ENCODE results near the gene HABP2. TPM values are rescaled to one million over a fixed set of nuclear protein-coding genes. Genes with fewer than 3 reads are reported as not detected.

The HABP2 gene
- total and polyA plus RNA-seq, 2 of the 4 experiments (the other 2 are of a cell fraction), result not detected

- Histone ChIP-seq H3K4me1 (ENCODE audit: control insufficient read depth, insufficient read depth, low read length) (no peaks in the 10 kb centered on the region), H3K9ac (ENCODE audit: low read depth, low read length) (no peak overlapping the region), H3K9me1 (ENCODE audit: insufficient read depth, low read length) (no peaks in the 10 kb centered on the region), H3K4me3 (ENCODE audit: insufficient read depth, low read depth, low read length) (no peak overlapping the region), H2BK15ac (ENCODE audit: low read depth, low read length) (no peak overlapping the region), H4K8ac (ENCODE audit: low read depth in 2 of 2, low read length in 2 of 2) (no peak overlapping the region), H4K5ac (ENCODE audit: low read depth, low read length) (no peak overlapping the region), H3K27ac (ENCODE audit: insufficient read depth, low read length) (no peak overlapping the region), H3K23ac (ENCODE audit: low read depth, low read length) (no peak overlapping the region), H3K4me2 (ENCODE audit: low read depth, low read length) (no peak overlapping the region), H2AK9ac (replicated peaks; ENCODE audit: low read depth, low read length, poor library complexity) (no peak overlapping the region), H3K4ac (ENCODE audit: low read depth, low read length) (no peak overlapping the region), H2AK5ac (ENCODE audit: low read depth, low read length) (no peak overlapping the region), H2BK5ac (ENCODE audit: low read depth, low read length, poor library complexity, severe bottlenecking) (no peak overlapping the region), H3K36me3 (ENCODE audit: control insufficient read depth, insufficient read depth, low read length) (no peaks in the 10 kb centered on the region), H4K91ac (ENCODE audit: insufficient read depth, low read depth, low read length) (no peak overlapping the region), H3K14ac (replicated peaks; ENCODE audit: low read depth, low read length) (no peak overlapping the region), H3K18ac (ENCODE audit: low read depth, low read length) (no peak overlapping the region), H2AFZ (replicated peaks; ENCODE audit: low read length, poor library complexity) (no peak overlapping the region), H2BK120ac (ENCODE audit: low read depth, low read length) (no peak overlapping the region), H3K79me1 (ENCODE audit: low read depth in 1 of 2, low read length in 2 of 2) (no peaks in the 10 kb centered on the region), H2BK20ac (ENCODE audit: low read depth, low read length) (no peak overlapping the region), H4K20me1 (ENCODE audit: insufficient read depth, low read length) (no peaks in the 10 kb centered on the region), H3K27me3 (ENCODE audit: control insufficient read depth, insufficient read depth, low read length) (peaks cover 15% of the 10 kb centered on the region), H3K56ac (ENCODE audit: extremely low read depth, insufficient read depth, low read length) (no peak overlapping the region), H3K9me3 (ENCODE audit: control insufficient read depth, insufficient read depth, low read length) (no peaks in the 10 kb centered on the region)
- CTCF ChIA-PET, result no interaction called here
- intact Hi-C loops (cut with micrococcal nuclease), result no loop called here
- BruUV-seq (replicated peaks), result no TSS peak
- no peak for ATAC-seq (ENCODE audit: low read depth)
- TF ChIP-seq RCOR1 (IDR thresholded peaks at IDR 0.05; ENCODE audit: insufficient replicate concordance, low read length) (no peak), NFE2L2 (IDR thresholded peaks at IDR 0.05; ENCODE audit: low read depth, low read length) (no peak), CEBPB (IDR thresholded peaks at IDR 0.05; ENCODE audit: low read depth, low read length) (no peak), USF2 (IDR thresholded peaks at IDR 0.05; ENCODE audit: low read depth, low read length) (no peak), MAFK (IDR thresholded peaks at IDR 0.05; ENCODE audit: low read depth, low read length) (no peak), FOS (IDR thresholded peaks at IDR 0.05; ENCODE audit: low read depth, low read length) (no peak), MXI1 (IDR thresholded peaks at IDR 0.05; ENCODE audit: borderline replicate concordance, low read depth, low read length) (no peak), RFX5 (IDR thresholded peaks at IDR 0.05; ENCODE audit: low read depth, low read length) (no peak)
- dilution Hi-C loops (cut with HindIII; ENCODE audit: low sequenced_read_pairs, unreplicated experiment), result no loop called here
- in situ Hi-C loops (cut with MboI; ENCODE audit: low sequenced_read_pairs), result no loop called here
- no CpG with 5 or more reads among the region's 2 CpGs for WGBS, 2 experiments (ENCODE audit: extremely low coverage in 2 of 2, insufficient read length in 1 of 2)
- POLR2A ChIA-PET (ENCODE audit: unreplicated experiment), result no interaction called here
- no peak for DNase-seq
These were observed 60.6 kb downstream of the HABP2 start for GRCh38 chr10:113613427-113613826.

Data from IMR-90 (cell line).